Measurements from ENCODE around the gene ATF6. TPM values are rescaled to one million over a fixed set of nuclear protein-coding genes. Genes with fewer than 3 reads are reported as not detected.

Gene ATF6
- total and polyA plus RNA-seq, 2 of the 8 experiments (the other 6 are each of a cell fraction or from before 2014, with no cell fraction given), result 4.6 to 10.0 TPM

DNA sequence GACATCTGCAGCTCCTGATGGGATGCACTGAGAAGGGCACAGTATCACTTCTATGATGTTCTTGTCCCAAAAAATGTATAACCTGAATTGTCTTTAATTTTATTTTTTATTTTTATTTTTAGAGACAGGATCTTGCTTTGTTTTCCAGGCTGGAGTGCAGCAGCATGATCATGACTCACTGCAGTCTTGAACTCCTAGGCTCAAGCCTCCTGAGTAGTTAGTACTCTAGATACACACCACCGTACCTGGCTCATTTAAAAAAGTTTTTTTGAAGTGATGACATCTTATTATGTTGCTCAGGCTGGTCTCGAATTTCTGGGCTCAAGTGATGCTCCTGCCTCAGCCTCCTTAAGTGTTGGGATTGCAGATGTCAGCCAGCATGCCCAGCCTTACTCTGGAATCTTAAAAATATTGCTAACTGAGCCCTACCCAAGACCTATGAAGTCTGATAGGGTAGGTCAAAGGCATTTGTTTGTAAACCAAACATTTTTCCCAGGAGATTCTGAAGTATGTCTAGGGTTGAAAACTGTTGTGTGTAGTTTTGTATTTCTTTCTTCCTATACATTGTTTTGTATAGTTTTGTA, 68.9 kb downstream of the ATF6 start (continued):
- TF ChIP-seq, protein P1, sequence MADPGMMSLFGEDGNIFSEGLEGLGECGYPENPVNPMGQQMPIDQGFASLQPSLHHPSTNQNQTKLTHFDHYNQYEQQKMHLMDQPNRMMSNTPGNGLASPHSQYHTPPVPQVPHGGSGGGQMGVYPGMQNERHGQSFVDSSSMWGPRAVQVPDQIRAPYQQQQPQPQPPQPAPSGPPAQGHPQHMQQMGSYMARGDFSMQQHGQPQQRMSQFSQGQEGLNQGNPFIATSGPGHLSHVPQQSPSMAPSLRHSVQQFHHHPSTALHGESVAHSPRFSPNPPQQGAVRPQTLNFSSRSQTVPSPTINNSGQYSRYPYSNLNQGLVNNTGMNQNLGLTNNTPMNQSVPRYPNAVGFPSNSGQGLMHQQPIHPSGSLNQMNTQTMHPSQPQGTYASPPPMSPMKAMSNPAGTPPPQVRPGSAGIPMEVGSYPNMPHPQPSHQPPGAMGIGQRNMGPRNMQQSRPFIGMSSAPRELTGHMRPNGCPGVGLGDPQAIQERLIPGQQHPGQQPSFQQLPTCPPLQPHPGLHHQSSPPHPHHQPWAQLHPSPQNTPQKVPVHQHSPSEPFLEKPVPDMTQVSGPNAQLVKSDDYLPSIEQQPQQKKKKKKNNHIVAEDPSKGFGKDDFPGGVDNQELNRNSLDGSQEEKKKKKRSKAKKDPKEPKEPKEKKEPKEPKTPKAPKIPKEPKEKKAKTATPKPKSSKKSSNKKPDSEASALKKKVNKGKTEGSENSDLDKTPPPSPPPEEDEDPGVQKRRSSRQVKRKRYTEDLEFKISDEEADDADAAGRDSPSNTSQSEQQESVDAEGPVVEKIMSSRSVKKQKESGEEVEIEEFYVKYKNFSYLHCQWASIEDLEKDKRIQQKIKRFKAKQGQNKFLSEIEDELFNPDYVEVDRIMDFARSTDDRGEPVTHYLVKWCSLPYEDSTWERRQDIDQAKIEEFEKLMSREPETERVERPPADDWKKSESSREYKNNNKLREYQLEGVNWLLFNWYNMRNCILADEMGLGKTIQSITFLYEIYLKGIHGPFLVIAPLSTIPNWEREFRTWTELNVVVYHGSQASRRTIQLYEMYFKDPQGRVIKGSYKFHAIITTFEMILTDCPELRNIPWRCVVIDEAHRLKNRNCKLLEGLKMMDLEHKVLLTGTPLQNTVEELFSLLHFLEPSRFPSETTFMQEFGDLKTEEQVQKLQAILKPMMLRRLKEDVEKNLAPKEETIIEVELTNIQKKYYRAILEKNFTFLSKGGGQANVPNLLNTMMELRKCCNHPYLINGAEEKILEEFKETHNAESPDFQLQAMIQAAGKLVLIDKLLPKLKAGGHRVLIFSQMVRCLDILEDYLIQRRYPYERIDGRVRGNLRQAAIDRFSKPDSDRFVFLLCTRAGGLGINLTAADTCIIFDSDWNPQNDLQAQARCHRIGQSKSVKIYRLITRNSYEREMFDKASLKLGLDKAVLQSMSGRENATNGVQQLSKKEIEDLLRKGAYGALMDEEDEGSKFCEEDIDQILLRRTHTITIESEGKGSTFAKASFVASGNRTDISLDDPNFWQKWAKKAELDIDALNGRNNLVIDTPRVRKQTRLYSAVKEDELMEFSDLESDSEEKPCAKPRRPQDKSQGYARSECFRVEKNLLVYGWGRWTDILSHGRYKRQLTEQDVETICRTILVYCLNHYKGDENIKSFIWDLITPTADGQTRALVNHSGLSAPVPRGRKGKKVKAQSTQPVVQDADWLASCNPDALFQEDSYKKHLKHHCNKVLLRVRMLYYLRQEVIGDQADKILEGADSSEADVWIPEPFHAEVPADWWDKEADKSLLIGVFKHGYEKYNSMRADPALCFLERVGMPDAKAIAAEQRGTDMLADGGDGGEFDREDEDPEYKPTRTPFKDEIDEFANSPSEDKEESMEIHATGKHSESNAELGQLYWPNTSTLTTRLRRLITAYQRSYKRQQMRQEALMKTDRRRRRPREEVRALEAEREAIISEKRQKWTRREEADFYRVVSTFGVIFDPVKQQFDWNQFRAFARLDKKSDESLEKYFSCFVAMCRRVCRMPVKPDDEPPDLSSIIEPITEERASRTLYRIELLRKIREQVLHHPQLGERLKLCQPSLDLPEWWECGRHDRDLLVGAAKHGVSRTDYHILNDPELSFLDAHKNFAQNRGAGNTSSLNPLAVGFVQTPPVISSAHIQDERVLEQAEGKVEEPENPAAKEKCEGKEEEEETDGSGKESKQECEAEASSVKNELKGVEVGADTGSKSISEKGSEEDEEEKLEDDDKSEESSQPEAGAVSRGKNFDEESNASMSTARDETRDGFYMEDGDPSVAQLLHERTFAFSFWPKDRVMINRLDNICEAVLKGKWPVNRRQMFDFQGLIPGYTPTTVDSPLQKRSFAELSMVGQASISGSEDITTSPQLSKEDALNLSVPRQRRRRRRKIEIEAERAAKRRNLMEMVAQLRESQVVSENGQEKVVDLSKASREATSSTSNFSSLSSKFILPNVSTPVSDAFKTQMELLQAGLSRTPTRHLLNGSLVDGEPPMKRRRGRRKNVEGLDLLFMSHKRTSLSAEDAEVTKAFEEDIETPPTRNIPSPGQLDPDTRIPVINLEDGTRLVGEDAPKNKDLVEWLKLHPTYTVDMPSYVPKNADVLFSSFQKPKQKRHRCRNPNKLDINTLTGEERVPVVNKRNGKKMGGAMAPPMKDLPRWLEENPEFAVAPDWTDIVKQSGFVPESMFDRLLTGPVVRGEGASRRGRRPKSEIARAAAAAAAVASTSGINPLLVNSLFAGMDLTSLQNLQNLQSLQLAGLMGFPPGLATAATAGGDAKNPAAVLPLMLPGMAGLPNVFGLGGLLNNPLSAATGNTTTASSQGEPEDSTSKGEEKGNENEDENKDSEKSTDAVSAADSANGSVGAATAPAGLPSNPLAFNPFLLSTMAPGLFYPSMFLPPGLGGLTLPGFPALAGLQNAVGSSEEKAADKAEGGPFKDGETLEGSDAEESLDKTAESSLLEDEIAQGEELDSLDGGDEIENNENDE (IDR thresholded peaks at IDR 0.05; ENCODE audit: insufficient replicate concordance, low read length), result no peak
- TF ChIP-seq TEAD4 (IDR thresholded peaks at IDR 0.05; ENCODE audit: low read depth, low read length) (no peak), NRF1 (IDR thresholded peaks at IDR 0.05; ENCODE audit: low read depth, low read length) (no peak)

All from H1 (cell line).